ENCODE measurements around the gene KRT5.

Gene KRT5

GRCh38 chr12:52530366-52530765, 10.2 kb upstream of the KRT5 start:
- Mint-ChIP-seq H3K27me3 (ENCODE audit: low read depth) (no peaks in the 10 kb centered on the region), H3K4me1 (ENCODE audit: low read depth) (no peaks in the 10 kb centered on the region), H3K27ac (no peak overlapping the region), H3K4me3 (no peak overlapping the region), H3K36me3 (ENCODE audit: low read depth) (no peaks in the 10 kb centered on the region), H3K9me3 (no peaks in the 10 kb centered on the region)

- Mint-ChIP-seq H3K27ac (no peak overlapping the region), H3K4me1 (ENCODE audit: low read depth) (no peaks in the 10 kb centered on the region), H3K9me3 (no peaks in the 10 kb centered on the region), H3K27me3 (ENCODE audit: low read depth) (no peaks in the 10 kb centered on the region), H3K4me3 (no peak overlapping the region), H3K36me3 (ENCODE audit: low read depth) (no peaks in the 10 kb centered on the region)
These were observed 9.7 kb upstream of the KRT5 start for GRCh38 chr12:52529846-52530245.

- Mint-ChIP-seq H3K27ac (no peak overlapping the region), H3K4me1 (ENCODE audit: low read depth) (no peaks in the 10 kb centered on the region), H3K27me3 (ENCODE audit: low read depth) (no peaks in the 10 kb centered on the region), H3K9me3 (no peaks in the 10 kb centered on the region), H3K36me3 (ENCODE audit: low read depth) (no peaks in the 10 kb centered on the region), H3K4me3 (no peak overlapping the region)
These were observed 9.2 kb upstream of the KRT5 start for GRCh38 chr12:52529417-52529816.

GRCh38 chr12:52528641-52529143, 8.5 kb upstream of the KRT5 start:
- no peaks in the 10 kb centered on the region for H3K36me3 Mint-ChIP-seq (ENCODE audit: low read depth)
- no peaks in the 10 kb centered on the region for H3K27me3 Mint-ChIP-seq (ENCODE audit: low read depth)
- no peaks in the 10 kb centered on the region for H3K9me3 Mint-ChIP-seq
- no peaks in the 10 kb centered on the region for H3K4me1 Mint-ChIP-seq (ENCODE audit: low read depth)
- no peak overlapping the region for H3K27ac Mint-ChIP-seq
- no peak overlapping the region for H3K4me3 Mint-ChIP-seq

GRCh38 chr12:52527121-52527800, 7.1 kb upstream of the KRT5 start:
- H3K36me3 Mint-ChIP-seq (ENCODE audit: low read depth), result no peaks in the 10 kb centered on the region
- H3K27ac Mint-ChIP-seq, result no peak overlapping the region
- no peaks in the 10 kb centered on the region for H3K4me1 Mint-ChIP-seq (ENCODE audit: low read depth)
- H3K9me3 Mint-ChIP-seq, result no peaks in the 10 kb centered on the region
- no peaks in the 10 kb centered on the region for H3K27me3 Mint-ChIP-seq (ENCODE audit: low read depth)
- H3K4me3 Mint-ChIP-seq, result no peak overlapping the region

GRCh38 chr12:52526511-52526951, 6.3 kb upstream of the KRT5 start:
- no peak overlapping the region for H3K27ac Mint-ChIP-seq

GRCh38 chr12:52525661-52526499, 5.7 kb upstream of the KRT5 start:
- H3K36me3 Mint-ChIP-seq (ENCODE audit: low read depth), result no peaks in the 10 kb centered on the region
- no peak overlapping the region for H3K27ac Mint-ChIP-seq
- no peaks in the 10 kb centered on the region for H3K4me1 Mint-ChIP-seq (ENCODE audit: low read depth)
- no peak overlapping the region for H3K4me3 Mint-ChIP-seq
- H3K27me3 Mint-ChIP-seq (ENCODE audit: low read depth), result no peaks in the 10 kb centered on the region
- H3K9me3 Mint-ChIP-seq, result no peaks in the 10 kb centered on the region

More at GRCh38 chr12:52526511-52526951, 6.3 kb upstream of the KRT5 start:
- no peaks in the 10 kb centered on the region for H3K9me3 Mint-ChIP-seq
- no peaks in the 10 kb centered on the region for H3K27me3 Mint-ChIP-seq (ENCODE audit: low read depth)
- no peaks in the 10 kb centered on the region for H3K4me1 Mint-ChIP-seq (ENCODE audit: low read depth)
- H3K4me3 Mint-ChIP-seq, result no peak overlapping the region
- H3K36me3 Mint-ChIP-seq (ENCODE audit: low read depth), result no peaks in the 10 kb centered on the region

GRCh38 chr12:52524898-52525591, 4.9 kb upstream of the KRT5 start:
- Mint-ChIP-seq H3K36me3 (ENCODE audit: low read depth) (no peaks in the 10 kb centered on the region), H3K9me3 (no peaks in the 10 kb centered on the region), H3K4me1 (ENCODE audit: low read depth) (no peaks in the 10 kb centered on the region), H3K27ac (no peak overlapping the region), H3K4me3 (no peak overlapping the region), H3K27me3 (ENCODE audit: low read depth) (no peaks in the 10 kb centered on the region)

- H3K4me1 Mint-ChIP-seq (ENCODE audit: low read depth), result no peaks in the 10 kb centered on the region
- no peaks in the 10 kb centered on the region for H3K27me3 Mint-ChIP-seq (ENCODE audit: low read depth)
- no peaks in the 10 kb centered on the region for H3K9me3 Mint-ChIP-seq
- H3K27ac Mint-ChIP-seq, result no peak overlapping the region
- no peak overlapping the region for H3K4me3 Mint-ChIP-seq
- no peaks in the 10 kb centered on the region for H3K36me3 Mint-ChIP-seq (ENCODE audit: low read depth)
These were observed 4.2 kb upstream of the KRT5 start for GRCh38 chr12:52524241-52524897.

GRCh38 chr12:52523824-52524223, 3.6 kb upstream of the KRT5 start:
- Mint-ChIP-seq H3K9me3 (no peaks in the 10 kb centered on the region), H3K36me3 (ENCODE audit: low read depth) (no peaks in the 10 kb centered on the region), H3K4me3 (no peak overlapping the region), H3K27ac (no peak overlapping the region), H3K4me1 (ENCODE audit: low read depth) (no peaks in the 10 kb centered on the region), H3K27me3 (ENCODE audit: low read depth) (no peaks in the 10 kb centered on the region)

GRCh38 chr12:52522346-52523011, 2.3 kb upstream of the KRT5 start:
- Mint-ChIP-seq H3K27me3 (ENCODE audit: low read depth) (no peaks in the 10 kb centered on the region), H3K4me3 (no peak overlapping the region), H3K36me3 (ENCODE audit: low read depth) (no peaks in the 10 kb centered on the region), H3K27ac (no peak overlapping the region), H3K9me3 (no peaks in the 10 kb centered on the region), H3K4me1 (ENCODE audit: low read depth) (no peaks in the 10 kb centered on the region)

GRCh38 chr12:52521568-52522266, 1.5 kb upstream of the KRT5 start:
- H3K4me3 Mint-ChIP-seq, result no peak overlapping the region
- no peaks in the 10 kb centered on the region for H3K4me1 Mint-ChIP-seq (ENCODE audit: low read depth)
- no peaks in the 10 kb centered on the region for H3K36me3 Mint-ChIP-seq (ENCODE audit: low read depth)
- H3K27ac Mint-ChIP-seq, result no peak overlapping the region
- H3K27me3 Mint-ChIP-seq (ENCODE audit: low read depth), result no peaks in the 10 kb centered on the region
- H3K9me3 Mint-ChIP-seq, result no peaks in the 10 kb centered on the region

- Mint-ChIP-seq H3K4me1 (ENCODE audit: low read depth) (no peaks in the 10 kb centered on the region), H3K27ac (no peak overlapping the region), H3K9me3 (no peaks in the 10 kb centered on the region), H3K4me3 (no peak overlapping the region), H3K27me3 (ENCODE audit: low read depth) (no peaks in the 10 kb centered on the region), H3K36me3 (ENCODE audit: low read depth) (no peaks in the 10 kb centered on the region)
These were observed 977 bp upstream of the KRT5 start for GRCh38 chr12:52521175-52521567.
